ENCODE data around the gene NRN1L.

Gene NRN1L

GRCh38 chr16:67922221-67922620 lies 37.5 kb downstream of the NRN1L start:
- no peak for FAIRE-seq

- no peak for FAIRE-seq
Observed at GRCh38 chr16:67922740-67923139, 38.1 kb downstream of the NRN1L start.

GRCh38 chr16:67923414-67924116 lies 38.9 kb downstream of the NRN1L start:
- FAIRE-seq, result no peak

GRCh38 chr16:67924140-67924906 lies 39.6 kb downstream of the NRN1L start:
- FAIRE-seq, result no peak

- no peak for FAIRE-seq
Observed at GRCh38 chr16:67926181-67926750, 41.6 kb downstream of the NRN1L start.

- FAIRE-seq, result no peak
Observed at GRCh38 chr16:67927131-67927941, 42.7 kb downstream of the NRN1L start.

GRCh38 chr16:67928147-67928546 lies 43.5 kb downstream of the NRN1L start:
- no peak for FAIRE-seq

GRCh38 chr16:67928561-67929364 lies 44.1 kb downstream of the NRN1L start:
- no peak for FAIRE-seq

- no peak for FAIRE-seq
Observed at GRCh38 chr16:67930191-67930590, 45.5 kb downstream of the NRN1L start.

GRCh38 chr16:67930678-67931211 lies 46.1 kb downstream of the NRN1L start:
- FAIRE-seq, result no peak

- FAIRE-seq, result no peak
Observed at GRCh38 chr16:67931712-67932461, 47.2 kb downstream of the NRN1L start, which contains the start of gene CTRL. Gene CTRL (minus strand): TSS chr16:67931862. CDS start chr16:67931852, 10 bp downstream.

- no peak for FAIRE-seq
Observed at GRCh38 chr16:67932462-67932840, 47.8 kb downstream of the NRN1L start.

- FAIRE-seq, result no peak
Observed at GRCh38 chr16:67933805-67934204, 49.1 kb downstream of the NRN1L start.

GRCh38 chr16:67934306-67935100 lies 49.8 kb downstream of the NRN1L start:
- FAIRE-seq, result no peak

- no peak for FAIRE-seq
Observed at GRCh38 chr16:67935101-67935401, 50.4 kb downstream of the NRN1L start.

GRCh38 chr16:67935402-67936123 lies 50.9 kb downstream of the NRN1L start:
- no peak for FAIRE-seq
